Dermis microvascular lymphatic vessel endothelial cell (primary cell): Measurements from ENCODE around the gene ASAP2. TPM values are rescaled to one million over a fixed set of nuclear protein-coding genes. Genes with fewer than 3 reads are reported as not detected.
A peak's percentile ranks its signal among the peaks of the same experiment; 100 is the strongest.

Experiments used
- DNase-seq, 2 donors: peaks; one replicate each; pipeline versions ENCODE4 v3.0.0 to v3.0.0-alpha.2; 2010; ENCODE audit warnings: low read depth in 2 of 2
- total RNA-seq: library from RNA; depleted of rRNA; stranded (reverse); fragments of >200 nt; gene quantifications from 2 replicates; pipeline ENCODE4 v1.2.1, GENCODE V29; 2014

ASAP2 gene
- total RNA-seq, 1 donor from 2014 or later = 30.0 TPM

- DNase-seq = peak in 1 of 2 donors; percentile 35
Observed at GRCh38 chr2:9422321-9423099, 215.9 kb downstream of the ASAP2 start.

- peak; percentile 91 to 97 for DNase-seq
Observed at GRCh38 chr2:9423100-9423921, 216.7 kb downstream of the ASAP2 start, which contains the start of the genes CPSF3 and ITGB1BP1. CPSF3 (plus strand) TSS chr2:9423654; CDS start chr2:9423774, 120 bp downstream. ITGB1BP1 (minus strand) TSS chr2:9423528; CDS start chr2:9418697, 4,831 bp downstream.

DNA sequence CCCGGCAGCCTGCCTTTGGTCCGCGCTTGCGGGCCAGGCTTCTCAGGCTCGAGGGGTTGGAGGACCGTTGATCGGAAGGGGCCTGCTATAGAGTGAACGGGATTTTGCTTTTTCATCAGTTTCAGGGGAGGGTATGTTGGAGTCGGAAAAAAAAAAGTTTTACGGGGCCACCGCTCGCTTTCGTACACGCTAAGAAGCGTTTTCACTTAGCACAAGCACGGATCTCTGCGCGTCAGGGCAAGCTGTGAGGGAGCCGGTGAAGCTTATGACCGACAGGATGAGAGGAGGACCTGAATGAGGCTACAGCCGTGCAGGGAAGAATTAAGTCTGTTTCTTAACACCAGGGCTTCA lies 217.3 kb downstream of the ASAP2 start:
- peak in 1 of 2 donors; percentile 60 for DNase-seq

GRCh38 chr2:9424447-9425164 lies 218.0 kb downstream of the ASAP2 start:
- DNase-seq = no peak

GRCh38 chr2:9428965-9429577 lies 222.5 kb downstream of the ASAP2 start:
- DNase-seq = no peak

DNA sequence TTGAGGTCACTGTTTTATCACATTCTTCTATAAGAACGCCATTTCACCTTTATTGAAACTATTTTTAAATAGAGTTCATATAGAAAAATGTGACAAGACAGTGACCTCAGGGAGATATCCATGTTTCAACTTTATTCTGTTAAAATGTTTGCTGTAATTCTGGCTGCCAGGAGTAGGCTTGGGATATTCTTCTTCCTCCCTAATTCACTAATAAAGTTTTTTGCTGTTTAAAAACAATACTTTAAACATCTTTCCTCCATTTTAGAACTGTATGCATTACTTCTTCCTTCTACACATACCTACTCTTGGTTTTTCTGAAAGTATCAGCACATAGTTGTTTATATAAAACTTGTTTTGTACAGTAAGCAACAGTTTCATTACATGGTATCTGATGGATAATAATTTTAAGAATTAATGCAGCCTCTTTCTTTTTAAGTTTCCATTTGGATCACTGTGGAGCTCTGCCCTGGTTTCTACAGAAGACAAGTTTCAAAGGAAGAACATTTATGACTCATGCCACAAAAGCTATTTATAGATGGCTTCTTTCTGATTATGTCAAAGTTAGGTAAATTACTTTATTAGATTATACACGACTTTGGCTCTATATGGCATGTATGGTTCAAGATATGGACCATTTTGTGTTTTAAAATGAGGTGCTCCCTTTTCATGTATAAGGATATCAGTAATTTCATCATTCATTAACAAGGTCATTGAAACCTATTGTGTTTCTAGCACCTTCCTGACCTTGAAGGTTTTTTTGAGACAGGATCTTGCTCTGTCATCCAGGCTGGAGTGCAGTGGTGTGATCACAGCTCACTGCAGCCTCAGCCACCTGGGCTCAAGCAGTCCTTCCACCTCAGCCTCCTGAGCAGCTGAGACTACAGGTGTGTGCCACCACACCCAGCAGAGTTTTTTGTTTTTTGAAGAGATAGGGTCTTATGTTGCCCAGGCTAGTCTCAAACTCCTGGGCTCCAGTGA lies 224.0 kb downstream of the ASAP2 start:
- DNase-seq = peak in 1 of 2 donors; percentile 33

GRCh38 chr2:9434489-9434888 lies 227.9 kb downstream of the ASAP2 start:
- DNase-seq = no peak

DNA sequence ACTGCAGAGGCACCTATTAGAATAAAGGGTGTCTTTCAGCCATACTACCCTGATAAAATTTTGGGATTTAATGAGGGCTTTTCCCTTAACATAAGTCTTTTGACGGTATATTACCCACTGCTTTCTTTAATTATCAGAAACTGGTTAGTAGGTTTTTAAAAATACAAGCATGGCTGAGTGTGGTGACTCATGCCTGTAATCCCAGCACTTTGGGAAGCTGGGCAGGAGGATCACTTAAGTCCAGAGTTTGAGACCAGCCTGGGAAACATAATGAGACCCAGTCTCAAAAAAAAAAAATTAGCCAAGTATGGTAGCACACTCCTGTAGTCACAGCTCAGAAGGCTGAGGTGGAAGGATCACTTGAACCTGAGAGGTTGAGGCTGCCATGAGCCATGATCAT lies 232.9 kb downstream of the ASAP2 start:
- no peak for DNase-seq

GRCh38 chr2:9440058-9440727 lies 233.6 kb downstream of the ASAP2 start:
- no peak for DNase-seq

GRCh38 chr2:9441556-9441955 lies 234.9 kb downstream of the ASAP2 start:
- no peak for DNase-seq

DNA sequence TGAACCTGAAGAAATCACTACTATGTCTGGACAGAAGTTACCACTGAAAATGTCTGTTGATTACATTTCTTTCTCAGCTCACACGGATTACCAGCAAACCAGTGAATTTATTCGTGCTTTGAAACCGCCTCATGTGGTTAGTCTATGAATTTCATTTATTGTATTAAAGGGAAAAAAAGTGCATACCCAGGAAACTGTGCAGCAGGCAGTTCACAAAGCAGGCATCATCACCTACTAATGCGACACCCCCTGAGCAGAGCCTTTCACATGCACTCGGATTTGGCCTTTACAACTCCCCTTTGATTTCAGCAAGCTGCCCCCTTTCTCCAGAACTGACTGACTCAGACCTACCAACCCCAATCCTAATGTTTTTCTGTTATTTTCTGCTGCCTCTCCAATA lies 236.9 kb downstream of the ASAP2 start:
- no peak for DNase-seq

DNA sequence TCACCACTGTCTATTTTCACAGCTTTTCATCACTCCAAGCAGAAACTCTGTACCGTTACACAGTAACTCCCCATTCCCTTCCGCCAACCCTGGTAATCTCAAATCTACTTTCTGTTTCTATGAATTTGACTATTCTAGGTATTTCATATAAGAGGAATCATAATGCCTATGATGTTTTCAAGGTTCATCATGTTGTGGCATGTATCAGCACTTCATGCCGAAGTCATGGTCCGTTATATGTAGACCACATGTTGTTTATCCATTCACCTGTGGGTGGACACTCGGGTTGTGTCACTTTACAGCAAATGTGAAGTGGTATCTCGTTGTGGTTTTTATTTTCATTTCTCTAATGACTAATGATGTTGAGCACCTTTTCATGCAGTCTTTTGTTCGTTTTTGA lies 238.5 kb downstream of the ASAP2 start:
- no peak for DNase-seq

DNA sequence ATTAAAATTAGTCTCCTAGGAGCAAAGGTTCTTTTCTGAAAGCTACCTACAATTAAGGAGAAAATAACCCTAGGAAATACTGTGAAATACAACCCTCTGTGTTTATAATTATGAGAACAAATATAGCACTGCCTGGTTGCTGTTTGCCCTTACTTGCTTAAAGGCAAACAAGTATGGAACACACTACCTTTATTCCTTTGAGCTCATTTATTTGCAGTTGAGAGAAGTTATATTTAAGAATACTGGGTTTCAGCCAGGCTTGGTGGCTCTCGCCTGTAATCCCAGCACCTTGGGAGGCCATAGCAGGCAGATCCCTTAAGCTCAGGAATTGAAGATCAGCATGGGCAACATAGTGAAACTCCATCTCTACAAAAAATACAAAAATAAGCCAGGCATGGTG lies 244.6 kb downstream of the ASAP2 start:
- DNase-seq = no peak

Other genes with a start within 250 kb of the ASAP2 start
- gene MBOAT2, start 203.1 kb upstream of the ASAP2 start, total RNA-seq = 4.5 and 5.3 TPM in 2 replicates
- gene ITGB1BP1, start 216.7 kb downstream of the ASAP2 start, total RNA-seq = 32.5 and 32.9 TPM in 2 replicates
- gene CPSF3, start 216.8 kb downstream of the ASAP2 start, total RNA-seq = 31.1 and 37.7 TPM in 2 replicates